Neural cell (in vitro differentiated cells): ENCODE measurements around the gene ANKRD44.

ENCODE experiments used
- CTCF ChIP-seq: fragments of 450-650 bp; IDR thresholded peaks from 2 replicates; pipeline ENCODE4 v1.5.1; 2014; ENCODE audit warnings: antibody characterized with exemption, mild to moderate bottlenecking, moderate library complexity; ENCODE audit not compliant: poor library complexity, severe bottlenecking
- EZH2 ChIP-seq: fragments of 200-600, 300-800 bp; shearing (Covaris generic), sonication (generic); IDR thresholded peaks from 2 replicates; pipeline ENCODE4 v1.6.1; 2014; ENCODE audit warnings: antibody characterized with exemption, low read length, borderline replicate concordance, mild to moderate bottlenecking; ENCODE audit not compliant: insufficient read depth, poor library complexity, severe bottlenecking
- POLR2AphosphoS5 ChIP-seq: IDR thresholded peaks from 2 replicates; pipeline ENCODE4 v1.6.1; 2012
- RAD21 ChIP-seq: fragments of 450-650 bp; conservative IDR thresholded peaks from 2 replicates; pipeline ENCODE4 v1.6.1; 2014; ENCODE audit warnings: antibody characterized with exemption, mild to moderate bottlenecking, moderate library complexity
- REST ChIP-seq: IDR thresholded peaks from 2 replicates; pipeline ENCODE4 v1.6.1; 2012; ENCODE audit warnings: borderline replicate concordance
- TAF1 ChIP-seq: IDR thresholded peaks from 2 replicates; pipeline ENCODE4 v1.6.1; 2012; ENCODE audit warnings: low read depth

GRCh38 chr2:197171582-197171981 is 139.0 kb downstream of the ANKRD44 start:
- TF ChIP-seq EZH2 (no peak), REST (no peak), CTCF (no peak), TAF1 (no peak), POLR2AphosphoS5 (no peak), RAD21 (no peak)
